GM12878 (cell line): Measurements from ENCODE around the gene CPHXL2. TPM values are rescaled to one million over a fixed set of nuclear protein-coding genes. Genes with fewer than 3 reads are reported as not detected.

ENCODE experiments used
- BRCA1 ChIP-seq: IDR thresholded peaks from 2 replicates; pipeline ENCODE4 v1.6.1; 2011; ENCODE audit warnings: low read depth, low read length, improper control_type of control experiment
- CHD2 ChIP-seq: IDR thresholded peaks from 2 replicates; pipeline ENCODE4 v1.6.1; 2011; ENCODE audit warnings: low read depth, low read length, improper control_type of control experiment, borderline replicate concordance
- CREB1 ChIP-seq: IDR thresholded peaks from 2 replicates; pipeline ENCODE4 v1.6.1; 2012; ENCODE audit warnings: low read depth, mild to moderate bottlenecking, inconsistent platforms
- EP300 ChIP-seq, 2 experiments: fragments of 150-350 bp in 1 of 2; IDR thresholded peaks; 2 replicates each; pipeline ENCODE4 v1.6.1; 2011 to 2012; ENCODE audit warnings: low read depth in 2 of 2, low read length in 2 of 2, borderline replicate concordance in 1 of 2, improper control_type of control experiment in 1 of 2, inconsistent platforms in 1 of 2; ENCODE audit not compliant: control insufficient read depth in 1 of 2
- MYB ChIP-seq: fragments of 150-350 bp; IDR thresholded peaks from 2 replicates; pipeline ENCODE4 v1.6.1; 2014; ENCODE audit warnings: mild to moderate bottlenecking, low read depth, low read length, borderline replicate concordance
- RB1 ChIP-seq: fragments of 450-650 bp; formaldehyde crosslinking; IDR thresholded peaks from 2 replicates; pipeline ENCODE4 v1.6.1; 2017; ENCODE audit warnings: mild to moderate bottlenecking, borderline replicate concordance
- RELB ChIP-seq: fragments of 450-650 bp; IDR thresholded peaks from 2 replicates; pipeline ENCODE4 v1.6.1; 2017; ENCODE audit warnings: low read depth, mild to moderate bottlenecking, moderate library complexity
- RFX5 ChIP-seq: IDR thresholded peaks from 2 replicates; pipeline ENCODE4 v1.6.1; 2011; ENCODE audit warnings: low read depth, low read length, improper control_type of control experiment
- STAT3 ChIP-seq: IDR thresholded peaks from 2 replicates; pipeline ENCODE4 v1.6.1; 2011; ENCODE audit warnings: low read depth, low read length, improper control_type of control experiment
- SUZ12 ChIP-seq: fragments of 200-600 bp; sonication (generic); IDR thresholded peaks from one replicate; pipeline ENCODE4 v1.6.1; 2018; ENCODE audit warnings: antibody characterized with exemption, mild to moderate bottlenecking; ENCODE audit not compliant: unreplicated experiment
- polyA plus RNA-seq, 11 experiments: library from polyadenylated mRNA; depleted of rRNA in 4 of 11; unstranded in 6 of 11; stranded (reverse) in 5 of 11; fragments of >200 nt; fragmentation: Nextera tagmentation in 4 of 11; fragmentation: Illumina TruSeq in 1 of 11; extraction: Ambion mirVana in 4 of 11; extraction: Trizol in 1 of 11; gene quantifications; 1 replicate in 1 of 11; 2 replicates in 10 of 11; pipeline versions ENCODE4 v1.2.1 to v1.2.3, GENCODE V29; 2011 to 2016; ENCODE audit warnings: inconsistent platforms in 2 of 11, missing spikeins in 2 of 11, low read depth in 1 of 11
- total RNA-seq, 4 experiments: library from RNA; depleted of rRNA in 3 of 4; stranded (reverse); fragments of >200 nt in 3 of 4; fragmentation: Illumina TruSeq in 1 of 4; extraction: Trizol in 1 of 4; gene quantifications; 2 replicates each; pipeline versions ENCODE4 v1.2.1 to v1.2.3, GENCODE V29; 2013 to 2021
- TF ChIP-seq, protein P1 (sequence below): fragments of 450-650 bp; IDR thresholded peaks from 2 replicates; pipeline ENCODE4 v1.6.1; 2016; ENCODE audit warnings: mild to moderate bottlenecking, moderate library complexity, borderline replicate concordance

The CPHXL2 gene
- total and polyA plus RNA-seq, 10 of the 15 experiments (the other 5 are each of a cell fraction or from before 2014, with no cell fraction given) = not detected

DNA sequence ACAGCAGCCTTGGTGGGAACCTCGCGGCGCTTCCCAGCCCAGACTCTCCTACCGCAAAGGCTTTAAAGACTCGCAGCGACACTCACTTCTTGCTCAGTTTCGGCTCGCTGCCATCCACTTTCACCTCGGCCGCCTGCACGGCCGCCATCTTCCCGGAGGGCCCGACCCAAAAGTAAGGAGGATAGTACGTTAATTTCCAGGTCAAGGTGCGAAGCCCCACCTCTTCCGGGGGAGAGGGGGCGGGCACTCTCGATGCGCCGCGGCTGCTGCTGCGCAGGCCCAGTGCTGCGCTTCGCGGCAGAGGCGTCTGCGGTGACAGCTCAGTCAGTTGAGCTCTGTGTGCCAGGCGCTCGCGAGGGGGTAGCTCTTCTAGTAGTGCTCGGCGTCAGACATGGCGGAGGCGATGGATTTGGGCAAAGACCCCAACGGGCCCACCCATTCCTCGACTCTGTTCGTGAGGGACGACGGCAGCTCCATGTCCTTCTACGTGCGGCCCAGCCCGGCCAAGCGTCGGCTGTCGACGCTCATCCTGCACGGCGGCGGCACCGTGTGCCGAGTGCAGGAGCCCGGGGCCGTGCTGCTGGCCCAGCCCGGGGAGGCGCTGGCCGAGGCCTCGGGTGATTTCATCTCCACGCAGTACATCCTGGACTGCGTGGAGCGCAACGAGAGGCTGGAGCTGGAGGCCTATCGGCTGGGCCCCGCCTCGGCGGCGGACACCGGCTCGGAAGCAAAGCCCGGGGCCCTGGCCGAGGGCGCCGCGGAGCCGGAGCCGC is 29.1 kb downstream of the CPHXL2 start, which contains the start of the genes KARS1 and TERF2IP (continued):
- TF ChIP-seq, protein P1, sequence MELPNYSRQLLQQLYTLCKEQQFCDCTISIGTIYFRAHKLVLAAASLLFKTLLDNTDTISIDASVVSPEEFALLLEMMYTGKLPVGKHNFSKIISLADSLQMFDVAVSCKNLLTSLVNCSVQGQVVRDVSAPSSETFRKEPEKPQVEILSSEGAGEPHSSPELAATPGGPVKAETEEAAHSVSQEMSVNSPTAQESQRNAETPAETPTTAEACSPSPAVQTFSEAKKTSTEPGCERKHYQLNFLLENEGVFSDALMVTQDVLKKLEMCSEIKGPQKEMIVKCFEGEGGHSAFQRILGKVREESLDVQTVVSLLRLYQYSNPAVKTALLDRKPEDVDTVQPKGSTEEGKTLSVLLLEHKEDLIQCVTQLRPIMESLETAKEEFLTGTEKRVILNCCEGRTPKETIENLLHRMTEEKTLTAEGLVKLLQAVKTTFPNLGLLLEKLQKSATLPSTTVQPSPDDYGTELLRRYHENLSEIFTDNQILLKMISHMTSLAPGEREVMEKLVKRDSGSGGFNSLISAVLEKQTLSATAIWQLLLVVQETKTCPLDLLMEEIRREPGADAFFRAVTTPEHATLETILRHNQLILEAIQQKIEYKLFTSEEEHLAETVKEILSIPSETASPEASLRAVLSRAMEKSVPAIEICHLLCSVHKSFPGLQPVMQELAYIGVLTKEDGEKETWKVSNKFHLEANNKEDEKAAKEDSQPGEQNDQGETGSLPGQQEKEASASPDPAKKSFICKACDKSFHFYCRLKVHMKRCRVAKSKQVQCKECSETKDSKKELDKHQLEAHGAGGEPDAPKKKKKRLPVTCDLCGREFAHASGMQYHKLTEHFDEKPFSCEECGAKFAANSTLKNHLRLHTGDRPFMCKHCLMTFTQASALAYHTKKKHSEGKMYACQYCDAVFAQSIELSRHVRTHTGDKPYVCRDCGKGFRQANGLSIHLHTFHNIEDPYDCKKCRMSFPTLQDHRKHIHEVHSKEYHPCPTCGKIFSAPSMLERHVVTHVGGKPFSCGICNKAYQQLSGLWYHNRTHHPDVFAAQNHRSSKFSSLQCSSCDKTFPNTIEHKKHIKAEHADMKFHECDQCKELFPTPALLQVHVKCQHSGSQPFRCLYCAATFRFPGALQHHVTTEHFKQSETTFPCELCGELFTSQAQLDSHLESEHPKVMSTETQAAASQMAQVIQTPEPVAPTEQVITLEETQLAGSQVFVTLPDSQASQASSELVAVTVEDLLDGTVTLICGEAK = peak; percentile 93
- no peak for TF ChIP-seq EP300 (IDR thresholded peaks at IDR 0.05; ENCODE audit: borderline replicate concordance in 1 of 2, control insufficient read depth in 1 of 2, low read depth in 2 of 2, low read length in 2 of 2)
- TF ChIP-seq RELB = peak; percentile 96
- no peak for TF ChIP-seq STAT3
- TF ChIP-seq CREB1 = no peak; the same call in 1 of the 2 replicates
- no peak for TF ChIP-seq BRCA1
- 0 out of 2 replicates have a peak, but pooled peaks have one; percentile 7 for TF ChIP-seq MYB
- no peak; the same call in 1 of the 2 replicates for TF ChIP-seq CHD2
- TF ChIP-seq RFX5 = no peak
- TF ChIP-seq SUZ12 = no peak
- TF ChIP-seq RB1 = peak; percentile 42; the same call in 1 of the 2 replicates
- TF ChIP-seq, all 136 proteins: peak for 51
